Kasumi-1 (cell line): Measurements from ENCODE around the gene PRIMA1.

ENCODE experiments used
- DNase-seq, 2 experiments: peaks; one replicate each; lab custom pipeline; 2025; lab: John Stamatoyannopoulos, UW

Gene PRIMA1

DNA sequence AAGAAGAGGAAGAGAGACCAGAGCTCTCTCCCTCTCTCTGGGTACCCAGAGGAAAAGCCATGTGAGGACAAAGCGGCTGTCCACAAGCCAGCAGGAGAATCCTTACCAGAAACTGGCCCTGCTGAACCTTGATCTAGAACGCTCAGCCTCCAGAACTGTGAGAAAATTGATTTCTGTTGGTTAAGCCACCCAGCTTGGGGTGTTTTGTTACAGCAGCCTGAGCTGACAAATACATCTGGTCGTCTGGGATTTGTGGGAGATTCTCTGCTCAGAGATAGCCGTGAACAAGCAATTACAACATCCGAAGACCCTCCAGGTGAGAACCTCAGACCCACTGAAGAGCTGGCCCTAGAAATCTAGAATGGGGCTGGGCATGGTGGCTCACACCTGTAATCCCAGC lies 6.5 kb upstream of the PRIMA1 start:
- DNase-seq = no peak

GRCh38 chr14:93793555-93794324 lies 5.5 kb upstream of the PRIMA1 start:
- no peak for DNase-seq

GRCh38 chr14:93792391-93792790 lies 4.1 kb upstream of the PRIMA1 start:
- no peak for DNase-seq

DNA sequence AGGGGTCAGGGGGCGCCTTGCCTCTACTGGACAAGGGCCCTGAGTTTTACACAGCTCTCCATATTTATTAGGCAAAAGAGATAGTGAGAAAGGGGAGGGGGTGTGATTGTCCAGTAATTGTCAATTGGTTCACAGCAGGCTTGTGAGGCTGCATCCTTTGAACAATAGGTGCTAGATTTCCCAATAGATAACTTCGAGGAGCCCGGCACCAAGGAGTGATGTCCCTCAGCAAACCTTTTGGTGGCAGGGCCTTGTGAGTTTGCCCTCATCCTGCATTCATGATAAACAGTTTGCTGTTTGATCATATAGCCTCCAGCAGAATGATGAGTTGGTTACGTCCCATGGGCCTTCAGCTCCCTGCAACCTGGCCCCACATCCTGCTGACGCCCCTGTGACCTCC lies 2.7 kb upstream of the PRIMA1 start:
- no peak for DNase-seq

GRCh38 chr14:93789228-93790130 lies 1.2 kb upstream of the PRIMA1 start:
- DNase-seq = no peak

DNA sequence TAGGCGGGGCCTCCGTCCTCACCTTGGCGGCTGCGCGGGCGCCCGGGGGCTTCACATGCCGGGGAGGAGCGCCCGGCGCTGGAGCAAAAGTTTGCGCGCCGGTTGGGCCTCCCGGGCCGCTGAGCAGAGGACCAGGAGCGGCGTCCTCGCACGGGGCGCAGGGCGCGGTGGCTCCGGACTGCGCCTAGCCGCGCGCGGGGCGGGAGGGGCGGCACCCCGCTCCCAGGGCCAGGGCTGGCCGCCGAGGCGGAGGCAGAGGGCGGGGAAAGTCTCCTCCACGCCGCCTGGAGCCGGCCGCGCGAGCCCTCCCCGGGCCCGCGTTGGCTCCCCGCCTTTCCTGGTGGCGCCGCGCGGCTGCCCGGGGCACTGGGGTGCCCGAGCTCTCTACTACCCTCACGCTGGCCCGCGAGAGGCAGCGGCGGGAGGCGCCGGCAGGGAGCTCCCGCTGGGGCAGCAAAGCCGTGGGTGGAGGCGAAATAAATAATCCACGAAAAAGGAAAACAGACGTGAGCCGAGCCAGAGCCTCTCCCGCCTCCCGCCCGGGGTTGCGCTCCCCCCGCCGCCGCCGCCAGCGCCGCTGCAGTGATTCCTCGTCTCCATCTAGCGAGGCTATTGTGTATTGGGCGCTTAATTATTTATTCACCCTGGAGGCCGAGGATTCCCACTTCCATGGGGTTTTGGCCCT lies 400 bp upstream of the PRIMA1 start:
- DNase-seq = no peak

DNA sequence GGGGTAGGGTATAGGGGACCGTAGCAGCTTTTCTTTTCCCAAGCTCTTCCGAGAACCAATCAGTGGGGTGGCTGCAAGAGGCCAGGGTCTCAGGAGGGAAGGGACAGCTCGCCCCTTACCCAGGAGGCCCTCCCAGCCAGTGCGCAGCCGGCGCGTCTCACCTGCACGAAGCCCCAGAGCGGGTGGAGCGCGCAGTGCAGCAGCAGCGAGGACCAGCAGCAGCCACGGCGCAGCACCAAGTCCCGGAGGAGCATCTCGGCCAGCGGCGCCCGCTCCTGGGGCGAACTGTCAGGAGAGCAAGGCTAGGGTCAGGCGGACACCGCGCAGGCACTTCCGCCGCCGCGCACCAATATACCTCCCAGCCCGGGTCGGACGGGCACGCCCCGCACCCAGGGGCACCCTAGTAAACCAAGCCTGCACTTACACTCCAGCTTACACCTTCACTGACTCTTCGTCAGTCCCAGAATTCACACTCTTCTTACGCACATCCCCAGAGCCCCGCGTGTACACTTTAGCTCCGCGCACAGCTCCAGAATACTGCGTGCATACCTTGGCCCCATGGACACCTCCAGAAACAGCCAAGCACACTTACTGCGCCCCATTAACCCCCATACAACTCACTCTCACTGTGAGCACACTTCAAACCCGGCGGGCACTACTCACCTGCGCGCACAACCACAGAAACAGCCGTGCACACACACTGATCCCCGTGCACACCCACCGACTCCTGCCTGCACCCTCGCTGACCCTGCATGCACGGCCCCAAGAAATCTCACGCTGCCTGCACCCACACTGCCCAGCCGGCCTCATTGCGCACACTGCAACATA lies 606 bp downstream of the PRIMA1 start:
- no peak for DNase-seq

GRCh38 chr14:93785423-93785822 lies 2.9 kb downstream of the PRIMA1 start:
- DNase-seq = no peak

DNA sequence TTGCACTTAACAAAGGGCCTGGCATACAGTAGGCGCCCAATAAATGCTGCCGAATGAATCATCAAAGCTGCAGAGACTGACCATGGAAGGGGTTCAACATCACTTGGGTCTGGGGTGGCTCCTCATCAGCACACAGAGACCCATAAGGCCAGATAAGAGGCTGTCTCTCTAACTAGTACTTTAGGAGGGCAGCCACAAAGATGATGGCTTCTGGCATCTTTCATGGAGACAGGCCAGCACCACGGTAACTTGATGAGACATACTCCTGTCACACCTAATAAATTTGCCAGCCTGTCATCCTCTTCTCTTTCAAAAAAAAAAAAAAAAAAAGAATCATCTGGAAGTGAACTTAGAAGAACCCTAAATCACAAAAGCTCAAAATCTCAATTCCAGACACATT lies 3.4 kb downstream of the PRIMA1 start:
- no peak for DNase-seq

DNA sequence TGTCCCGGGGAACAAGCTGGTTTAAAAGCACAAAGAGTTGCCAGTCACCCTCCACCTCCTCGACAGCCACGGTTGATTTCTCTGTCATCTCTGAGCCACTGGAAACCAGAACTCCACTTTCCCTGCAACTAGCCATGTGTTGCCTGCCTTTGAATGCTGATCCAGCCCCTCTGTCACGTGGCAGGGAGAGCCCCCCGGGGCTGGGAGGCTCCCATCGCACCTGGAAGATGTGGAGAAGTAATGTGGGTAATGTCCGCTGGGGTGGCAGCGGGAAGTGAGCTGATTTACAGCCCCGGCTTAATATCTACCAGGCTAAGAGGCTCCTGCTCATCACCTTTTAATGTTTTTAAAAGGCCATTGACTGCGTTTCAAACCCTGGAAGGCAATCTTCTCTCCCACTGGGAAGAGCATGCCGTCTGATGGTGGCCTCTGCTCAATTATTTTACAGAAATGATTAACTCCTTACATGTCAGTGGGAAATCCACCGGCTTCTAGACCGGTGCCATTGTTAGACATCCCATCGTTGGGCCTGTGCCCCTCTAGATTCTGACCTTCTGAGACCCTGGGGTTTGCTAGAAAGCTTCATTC lies 7.4 kb downstream of the PRIMA1 start:
- no peak for DNase-seq

- DNase-seq = no peak
Measured at GRCh38 chr14:93778856-93779629, 9.2 kb downstream of the PRIMA1 start.

DNA sequence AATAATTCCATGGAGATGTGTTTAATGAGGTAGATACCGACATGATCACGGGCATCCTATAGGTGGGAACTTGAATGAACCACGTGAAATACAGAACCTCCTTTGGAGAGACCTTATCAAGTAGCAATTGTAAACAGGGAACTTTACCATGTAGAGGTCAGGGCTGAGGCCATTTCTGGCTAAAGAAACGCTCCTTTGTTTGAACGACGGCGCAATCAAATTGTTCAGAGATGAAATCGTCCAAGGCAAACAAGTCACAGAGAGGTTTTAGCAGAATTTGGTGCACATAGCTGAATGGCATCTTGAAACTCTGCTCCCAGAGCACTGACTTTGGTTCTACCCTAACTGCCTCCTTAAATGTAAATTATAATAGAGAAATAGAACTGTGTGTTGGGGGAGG lies 9.8 kb downstream of the PRIMA1 start:
- DNase-seq = no peak

GRCh38 chr14:93775744-93776143 lies 12.5 kb downstream of the PRIMA1 start:
- DNase-seq = no peak

DNA sequence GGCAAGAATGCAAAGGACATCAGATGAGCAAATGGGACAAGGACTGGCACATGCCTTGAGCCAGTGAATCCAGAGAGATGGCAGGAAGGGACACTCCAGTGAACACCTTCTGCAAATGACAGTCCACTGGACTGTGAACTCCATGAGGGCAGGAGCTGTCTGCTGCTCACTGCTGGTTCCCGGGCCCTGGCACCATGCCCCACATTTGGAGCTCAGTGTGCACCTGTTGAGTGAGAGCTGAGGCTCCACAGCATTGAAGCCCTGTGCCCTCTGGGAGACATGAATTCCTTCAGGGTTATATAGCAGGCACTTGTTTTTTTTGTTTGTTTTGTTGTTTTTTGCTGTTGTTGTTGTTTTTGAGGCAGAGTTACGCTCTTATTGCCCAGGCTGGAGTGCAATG lies 13.1 kb downstream of the PRIMA1 start:
- no peak for DNase-seq

DNA sequence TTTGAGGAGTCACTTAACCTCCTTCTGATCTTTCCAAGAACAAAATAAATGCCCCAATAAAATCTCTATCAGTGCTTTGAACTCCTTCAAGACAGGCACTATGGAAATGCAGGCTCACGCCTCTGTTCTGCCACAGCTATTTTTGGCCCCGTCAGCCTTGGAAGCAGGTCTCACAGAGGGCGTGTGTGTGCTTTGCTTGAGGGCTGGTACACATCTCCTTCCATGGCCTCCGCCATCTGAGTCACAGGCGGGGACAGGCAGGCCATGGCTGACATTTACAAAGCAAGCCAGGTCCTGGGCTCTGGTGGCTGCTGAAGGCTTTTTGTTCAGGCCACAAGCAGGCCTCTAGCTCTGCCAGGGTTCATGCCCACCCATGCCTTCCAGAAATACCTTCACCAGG lies 16.0 kb downstream of the PRIMA1 start:
- DNase-seq = no peak

DNA sequence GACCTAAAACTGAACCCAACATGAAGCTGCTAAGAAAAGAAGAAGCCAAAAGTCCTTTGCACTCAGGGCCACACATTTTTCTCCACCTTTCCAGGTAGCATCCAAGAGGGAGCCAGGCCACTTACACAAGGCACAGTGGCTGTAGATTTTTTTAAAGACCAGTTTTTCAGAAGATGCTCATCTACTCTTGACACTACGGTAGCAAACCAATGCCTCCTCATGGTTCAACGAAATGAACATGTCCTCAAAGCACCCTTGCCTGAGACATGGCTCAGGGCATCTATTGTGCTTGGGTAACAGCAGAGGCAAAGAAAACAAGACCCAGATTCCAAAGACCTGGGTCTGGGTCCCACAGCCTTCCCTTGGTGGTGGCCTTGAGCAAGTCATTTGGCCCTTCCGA lies 22.3 kb downstream of the PRIMA1 start:
- no peak for DNase-seq

DNA sequence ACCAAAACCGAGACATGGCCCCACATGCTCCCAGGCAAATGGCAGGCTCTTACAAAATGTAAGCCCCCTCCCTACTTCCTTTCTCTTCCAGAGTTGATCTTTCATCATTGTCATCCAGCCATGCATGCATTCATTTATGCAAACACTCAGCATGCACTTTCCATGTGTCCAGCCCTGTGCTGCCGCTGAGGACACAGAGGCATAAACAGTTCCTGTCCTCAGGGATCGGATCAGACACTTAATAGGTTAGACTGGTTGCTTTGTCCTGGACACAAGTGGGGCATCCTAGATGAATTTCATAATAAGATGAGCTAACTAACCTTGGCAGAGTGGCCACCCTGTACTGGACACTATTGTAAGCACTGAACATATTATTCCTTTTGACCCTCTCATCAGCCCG lies 23.1 kb downstream of the PRIMA1 start:
- DNase-seq = no peak

- DNase-seq = no peak
Measured at GRCh38 chr14:93764211-93764659, 24.1 kb downstream of the PRIMA1 start.

GRCh38 chr14:93759719-93760307 lies 28.5 kb downstream of the PRIMA1 start:
- no peak for DNase-seq

DNA sequence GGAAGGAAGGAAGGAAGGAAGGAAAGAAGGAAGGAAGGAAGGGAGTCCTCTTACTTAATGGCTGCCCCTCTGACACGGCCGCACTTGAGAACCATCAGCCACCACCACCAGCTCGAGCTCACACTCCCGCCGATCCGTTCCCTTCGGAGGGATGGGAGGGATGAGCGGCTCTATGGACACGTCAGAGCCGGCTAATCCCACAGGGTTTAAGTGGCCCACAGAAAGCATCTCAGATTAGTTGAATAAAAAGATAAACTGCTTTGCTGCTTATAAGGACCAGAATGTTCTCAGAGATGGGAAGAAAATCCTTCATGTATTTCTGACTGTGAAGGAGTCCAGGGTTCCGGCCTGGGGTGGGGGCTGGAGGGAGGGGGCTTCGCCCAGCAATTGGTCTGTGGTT lies 31.1 kb downstream of the PRIMA1 start:
- no peak for DNase-seq
